OCI-LY7 (cell line): ENCODE results near the gene DOK7. TPM values are rescaled to one million over a fixed set of nuclear protein-coding genes. Genes with fewer than 3 reads are reported as not detected.

Experiments
- BruUV-seq: library from RNA; stranded (reverse); fragments of 400-500 nt; replicated peaks from 2 replicates; lab custom pipeline; 2021; lab: Mats Ljungman, UMichigan
- CTCF ChIA-PET: fragments of 300-600 bp; sonication (Branson Sonifier 250); formaldehyde crosslinking; loops from one replicate; lab custom pipeline; 2022; ENCODE audit warnings: antibody characterized with exemption; ENCODE audit not compliant: unreplicated experiment; lab: Charles Lee
- POLR2A ChIA-PET: fragments of 300-600 bp; sonication (Branson Sonifier 250); formaldehyde crosslinking; loops from one replicate; lab custom pipeline; 2022; ENCODE audit warnings: antibody characterized with exemption; lab: Charles Lee
- DNase-seq: peaks from one replicate; pipeline ENCODE4 v3.0.0-alpha.2; 2015; ENCODE audit warnings: low spot score
- H2AFZ ChIP-seq: fragments of 200-600 bp; sonication (generic), shearing (Covaris generic); 2 replicates; pipeline ENCODE4 v1.6.1; 2014; ENCODE audit warnings: mild to moderate bottlenecking, antibody characterized with exemption, low read length, moderate library complexity
- H3K27ac ChIP-seq: fragments of 200-600 bp; sonication (generic); 2 replicates; pipeline ENCODE4 v1.5.1; 2014; ENCODE audit warnings: mixed run types, low read depth, mild to moderate bottlenecking, moderate library complexity, low read length, inconsistent platforms; ENCODE audit not compliant: poor library complexity, severe bottlenecking
- H3K36me3 ChIP-seq: fragments of 200-600 bp; sonication (generic); 2 replicates; pipeline ENCODE4 v1.6.1; 2014; ENCODE audit warnings: mild to moderate bottlenecking, antibody characterized with exemption, low read length, moderate library complexity, mixed read lengths; ENCODE audit not compliant: insufficient read depth
- H3K4me1 ChIP-seq: fragments of 200-600 bp; sonication (generic); 2 replicates; pipeline ENCODE4 v1.5.1; 2014; ENCODE audit warnings: mild to moderate bottlenecking, low read length; ENCODE audit not compliant: insufficient read depth, poor library complexity, severe bottlenecking
- H3K4me2 ChIP-seq: fragments of 200-600 bp; sonication (generic); 2 replicates; pipeline ENCODE4 v1.6.1; 2014; ENCODE audit warnings: mild to moderate bottlenecking, low read length
- H3K4me3 ChIP-seq: fragments of 200-600 bp; sonication (generic); 2 replicates; pipeline ENCODE4 v1.5.1; 2014; ENCODE audit warnings: mild to moderate bottlenecking, low read depth, low read length; ENCODE audit not compliant: poor library complexity, severe bottlenecking
- H3K79me2 ChIP-seq: fragments of 200-600 bp; sonication (generic); 2 replicates; pipeline ENCODE4 v1.6.1; 2016; ENCODE audit warnings: low read depth, mild to moderate bottlenecking, low read length, moderate library complexity, mixed read lengths; ENCODE audit not compliant: insufficient read depth
- H3K9me2 ChIP-seq: fragments of 200-600 bp; sonication (generic); 2 replicates; pipeline ENCODE4 v1.6.1; 2016; ENCODE audit warnings: mild to moderate bottlenecking, low read length, mixed read lengths; ENCODE audit not compliant: insufficient read depth
- H3K9me3 ChIP-seq: fragments of 200-600 bp; sonication (generic); 2 replicates; pipeline ENCODE4 v1.6.1; 2014; ENCODE audit warnings: mild to moderate bottlenecking, mixed run types, low read length, mixed read lengths
- H4K20me1 ChIP-seq: fragments of 200-600 bp; sonication (generic); 2 replicates; pipeline ENCODE4 v1.6.1; 2014; ENCODE audit warnings: mild to moderate bottlenecking, antibody characterized with exemption, low read length, moderate library complexity, mixed read lengths; ENCODE audit not compliant: insufficient read depth
- EZH2phosphoT487 ChIP-seq: fragments of 200-600 bp; sonication (generic); IDR thresholded peaks from 2 replicates; pipeline ENCODE4 v1.6.1; 2018; ENCODE audit warnings: low read depth, borderline replicate concordance, mild to moderate bottlenecking, mixed run types, antibody characterized with exemption, low read length, moderate library complexity, mixed read lengths
- intact Hi-C: fragments of 100-400 bp; cut with micrococcal nuclease; formaldehyde crosslinking; loops from one replicate; pipeline ENCODE4 v1.10.0; 2022; ENCODE audit not compliant: unreplicated experiment
- total RNA-seq, 2 experiments: library from RNA; depleted of rRNA in 1 of 2; stranded (reverse); fragments of >200 nt in 1 of 2; shearing (Covaris generic) in 1 of 2; gene quantifications; 2 replicates each; pipeline ENCODE4 v1.2.3, GENCODE V29; 2014 to 2022
- TF ChIP-seq, protein P1 (sequence below): fragments of 200-600 bp; sonication (generic); conservative IDR thresholded peaks from 2 replicates; pipeline ENCODE4 v1.5.1; 2014; ENCODE audit warnings: mild to moderate bottlenecking, antibody characterized with exemption, low read length, moderate library complexity, mixed read lengths

The DOK7 gene
- total RNA-seq, 2 experiments from 2014 or later = 1.5 TPM; not detected in 1

GRCh38 chr4:3434881-3435685 is 28.0 kb upstream of the DOK7 start:
- H3K4me3 ChIP-seq = no peak overlapping the region
- ChIA-PET CTCF (interaction anchor here (0.5 kb wide), 1 partner anchor 31 kb away, joined by 3 read pairs; no protein-coding TSS in a partner anchor), POLR2A (no interaction called here)
- no peak overlapping the region for H3K27ac ChIP-seq
- no peaks in the 10 kb centered on the region for H3K79me2 ChIP-seq
- TF ChIP-seq, protein P1, sequence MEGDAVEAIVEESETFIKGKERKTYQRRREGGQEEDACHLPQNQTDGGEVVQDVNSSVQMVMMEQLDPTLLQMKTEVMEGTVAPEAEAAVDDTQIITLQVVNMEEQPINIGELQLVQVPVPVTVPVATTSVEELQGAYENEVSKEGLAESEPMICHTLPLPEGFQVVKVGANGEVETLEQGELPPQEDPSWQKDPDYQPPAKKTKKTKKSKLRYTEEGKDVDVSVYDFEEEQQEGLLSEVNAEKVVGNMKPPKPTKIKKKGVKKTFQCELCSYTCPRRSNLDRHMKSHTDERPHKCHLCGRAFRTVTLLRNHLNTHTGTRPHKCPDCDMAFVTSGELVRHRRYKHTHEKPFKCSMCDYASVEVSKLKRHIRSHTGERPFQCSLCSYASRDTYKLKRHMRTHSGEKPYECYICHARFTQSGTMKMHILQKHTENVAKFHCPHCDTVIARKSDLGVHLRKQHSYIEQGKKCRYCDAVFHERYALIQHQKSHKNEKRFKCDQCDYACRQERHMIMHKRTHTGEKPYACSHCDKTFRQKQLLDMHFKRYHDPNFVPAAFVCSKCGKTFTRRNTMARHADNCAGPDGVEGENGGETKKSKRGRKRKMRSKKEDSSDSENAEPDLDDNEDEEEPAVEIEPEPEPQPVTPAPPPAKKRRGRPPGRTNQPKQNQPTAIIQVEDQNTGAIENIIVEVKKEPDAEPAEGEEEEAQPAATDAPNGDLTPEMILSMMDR = peak; percentile 34; the same call in 1 of the 2 replicates
- TF ChIP-seq EZH2phosphoT487 = no peak
- no peak overlapping the region for H2AFZ ChIP-seq
- H4K20me1 ChIP-seq = no peaks in the 10 kb centered on the region
- no peaks in the 10 kb centered on the region for H3K9me2 ChIP-seq
- peak; percentile 17 for DNase-seq
- no peaks in the 10 kb centered on the region for H3K36me3 ChIP-seq
- no peaks in the 10 kb centered on the region for H3K4me1 ChIP-seq
- intact Hi-C loops = loop anchor here (2.0 kb wide), 1 partner anchor 88 kb away; no protein-coding TSS in a partner anchor
- H3K9me3 ChIP-seq = no peaks in the 10 kb centered on the region
- H3K4me2 ChIP-seq = no peak overlapping the region
- BruUV-seq = no TSS peak

- Histone ChIP-seq H3K4me2 (no peak overlapping the region), H3K9me2 (no peaks in the 10 kb centered on the region), H2AFZ (no peak overlapping the region), H3K79me2 (no peaks in the 10 kb centered on the region), H3K36me3 (no peaks in the 10 kb centered on the region), H3K4me3 (no peak overlapping the region), H3K4me1 (no peaks in the 10 kb centered on the region), H3K9me3 (no peaks in the 10 kb centered on the region), H4K20me1 (no peaks in the 10 kb centered on the region), H3K27ac (no peak overlapping the region)
- BruUV-seq = no TSS peak
- no peak for TF ChIP-seq EZH2phosphoT487
- TF ChIP-seq, protein P1 = no peak
- CTCF ChIA-PET = no interaction called here
- no peak for DNase-seq
- intact Hi-C loops = loop anchor here (2.0 kb wide), 1 partner anchor 89 kb away; no protein-coding TSS in a partner anchor
- POLR2A ChIA-PET = no interaction called here
Observed at GRCh38 chr4:3435686-3435956, 27.5 kb upstream of the DOK7 start.
